Natural killer cell treated with Interleukin-12 subunit alpha and Interleukin-12 subunit beta and Interleukin-15 and Interleukin-18, amount 100 ng/mL, for 72 hours (primary cell): Measurements from ENCODE around the gene TMEM88. TPM values are rescaled to one million over a fixed set of nuclear protein-coding genes. Genes with fewer than 3 reads are reported as not detected.
A peak's percentile ranks its signal among the peaks of the same experiment; 100 is the strongest.
"Not testable (repeated sequence)": the region's sequence is repeated elsewhere in the genome, so short reads cannot be mapped to it uniquely, and the experiment has no call there.

ENCODE experiments used
- ATAC-seq, 2 donors: fragments of 150-1000 bp; cut with Tn5 transposase in 1 of 2; sonication (Bioruptor Pico), chemical (Tn5 transposase) in 1 of 2; 2 replicates each; pipeline ENCODE4 v1.10.0; 2021
- DNase-seq: peaks from one replicate; pipeline ENCODE4 v3.0.0; 2022; ENCODE audit warnings: low spot score
- H3K27ac Mint-ChIP-seq, 2 donors: 1 replicate in 1 of 2; 2 replicates in 1 of 2; pipeline ENCODE4 v1.8.0; 2022; ENCODE audit warnings: mixed read lengths in 2 of 2, mild to moderate bottlenecking in 1 of 2, moderate library complexity in 1 of 2
- H3K27me3 Mint-ChIP-seq, 2 donors: 1 replicate in 1 of 2; 2 replicates in 1 of 2; pipeline ENCODE4 v1.8.0; 2022; ENCODE audit warnings: mixed read lengths in 2 of 2
- H3K36me3 Mint-ChIP-seq: one replicate; pipeline ENCODE4 v1.8.0; 2022; ENCODE audit warnings: mixed read lengths
- H3K4me1 Mint-ChIP-seq, 2 donors: 1 replicate in 1 of 2; 2 replicates in 1 of 2; pipeline ENCODE4 v1.8.0; 2022; ENCODE audit warnings: low read depth in 2 of 2, mixed read lengths in 2 of 2, mild to moderate bottlenecking in 1 of 2
- H3K4me3 Mint-ChIP-seq: one replicate; pipeline ENCODE4 v1.8.0; 2022; ENCODE audit warnings: mixed read lengths
- H3K9me3 Mint-ChIP-seq: 2 replicates; pipeline ENCODE4 v1.8.0; 2022; ENCODE audit warnings: mixed read lengths
- total RNA-seq, 2 donors: library from RNA; stranded (reverse); gene quantifications; one replicate each; pipeline ENCODE4 v1.2.3, GENCODE V29; 2022

TMEM88 gene
- 1 to 10 TPM; 2.4 to 2.7 TPM for total RNA-seq

DNA sequence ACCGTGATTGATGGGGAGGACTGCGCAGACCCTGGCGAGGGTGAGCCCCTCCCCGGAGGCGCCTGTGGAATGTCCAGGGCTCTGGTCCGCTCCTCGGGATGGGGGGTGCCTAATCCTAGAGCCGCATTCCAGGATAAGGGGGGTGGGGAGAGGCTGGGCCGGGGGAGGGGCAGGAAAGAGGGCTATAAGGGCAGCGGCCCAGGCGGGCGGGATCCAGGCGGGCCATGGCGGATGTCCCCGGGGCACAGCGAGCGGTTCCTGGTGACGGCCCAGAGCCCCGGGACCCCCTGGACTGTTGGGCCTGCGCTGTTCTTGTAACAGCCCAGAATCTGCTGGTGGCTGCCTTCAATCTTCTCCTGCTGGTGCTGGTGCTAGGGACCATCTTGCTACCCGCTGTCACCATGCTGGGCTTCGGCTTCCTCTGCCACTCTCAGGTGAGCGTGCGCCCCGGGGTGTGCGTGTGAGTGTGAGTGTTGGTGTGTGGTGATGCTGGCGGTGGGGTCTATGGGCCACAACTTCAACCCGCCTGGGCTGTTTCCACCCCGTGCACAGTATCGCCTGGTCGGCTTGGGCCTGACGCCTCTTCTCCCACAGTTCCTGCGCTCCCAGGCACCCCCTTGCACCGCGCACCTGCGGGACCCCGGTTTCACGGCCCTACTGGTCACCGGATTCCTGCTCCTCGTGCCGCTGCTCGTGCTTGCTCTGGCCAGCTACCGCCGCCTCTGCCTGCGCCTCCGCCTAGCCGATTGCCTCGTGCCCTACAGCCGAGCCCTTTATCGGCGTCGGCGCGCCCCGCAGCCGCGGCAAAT, at the start of gene TMEM88:
Gene TMEM88, plus strand, starts transcription at position 216 of the 809 bp plus-strand sequence. Its CDS starts 9 bp downstream, at position 225.
- peaks cover 13 to 35% of the 10 kb centered on the region in 2 donors for H3K4me1 Mint-ChIP-seq
- H3K27me3 Mint-ChIP-seq = no peaks in the 10 kb centered on the region
- no peak for DNase-seq
- H3K27ac Mint-ChIP-seq = no peak within 1 kb of the TSS
- peak within 1 kb of the TSS; percentile 4 for H3K4me3 Mint-ChIP-seq
- H3K9me3 Mint-ChIP-seq = no peaks in the 10 kb centered on the region
- no peak for ATAC-seq
- peaks cover 6% of the 10 kb centered on the region for H3K36me3 Mint-ChIP-seq

GRCh38 chr17:7806587-7806986, 48.3 kb upstream of the TMEM88 start:
- no peak overlapping the region for H3K4me3 Mint-ChIP-seq
- DNase-seq (no peak), ATAC-seq (no peak)
- H3K4me1 Mint-ChIP-seq = peaks cover 0 to 4% of the 10 kb centered on the region in 2 donors
- no peaks in the 10 kb centered on the region for H3K36me3 Mint-ChIP-seq
- peaks cover 8 to 19% of the 10 kb centered on the region in 2 donors for H3K27me3 Mint-ChIP-seq
- H3K27ac Mint-ChIP-seq = no peak overlapping the region
- no peaks in the 10 kb centered on the region for H3K9me3 Mint-ChIP-seq

DNA sequence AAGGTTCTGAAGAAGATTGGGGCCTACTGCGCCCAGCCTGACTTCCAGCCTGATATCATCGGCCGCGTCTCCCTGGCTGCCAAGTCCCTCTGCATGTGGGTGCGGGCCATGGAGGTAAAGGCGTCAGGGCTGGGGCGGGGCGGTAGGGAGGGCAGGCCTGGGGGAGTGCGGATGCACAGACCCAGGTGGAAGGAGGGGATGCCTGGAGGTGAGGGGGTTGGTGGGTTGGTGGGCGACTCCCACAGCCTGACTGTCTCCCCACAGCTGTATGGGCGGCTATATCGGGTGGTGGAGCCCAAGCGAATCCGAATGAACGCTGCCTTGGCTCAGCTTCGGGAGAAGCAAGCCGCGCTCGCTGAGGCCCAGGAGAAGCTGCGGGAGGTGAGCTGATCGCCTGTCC, 47.7 kb upstream of the TMEM88 start:
- peaks cover 8 to 19% of the 10 kb centered on the region in 2 donors for H3K27me3 Mint-ChIP-seq
- peak in 1 of 2 donors; percentile 44 for ATAC-seq
- peaks cover 0 to 4% of the 10 kb centered on the region in 2 donors for H3K4me1 Mint-ChIP-seq
- DNase-seq = no peak
- H3K27ac Mint-ChIP-seq = no peak overlapping the region
- H3K36me3 Mint-ChIP-seq = no peaks in the 10 kb centered on the region
- no peak overlapping the region for H3K4me3 Mint-ChIP-seq
- H3K9me3 Mint-ChIP-seq = no peaks in the 10 kb centered on the region

GRCh38 chr17:7809086-7809790, 45.6 kb upstream of the TMEM88 start:
- Mint-ChIP-seq H3K27ac (no peak overlapping the region), H3K9me3 (no peaks in the 10 kb centered on the region), H3K36me3 (no peaks in the 10 kb centered on the region), H3K27me3 (peaks cover 8 to 13% of the 10 kb centered on the region in 2 donors), H3K4me3 (no peak overlapping the region), H3K4me1 (no peaks in the 10 kb centered on the region)
- no peak for DNase-seq
- ATAC-seq = no peak

- not testable (repeated sequence) for ATAC-seq, DNase-seq
Observed at GRCh38 chr17:7809791-7810343, 45.0 kb upstream of the TMEM88 start.

DNA sequence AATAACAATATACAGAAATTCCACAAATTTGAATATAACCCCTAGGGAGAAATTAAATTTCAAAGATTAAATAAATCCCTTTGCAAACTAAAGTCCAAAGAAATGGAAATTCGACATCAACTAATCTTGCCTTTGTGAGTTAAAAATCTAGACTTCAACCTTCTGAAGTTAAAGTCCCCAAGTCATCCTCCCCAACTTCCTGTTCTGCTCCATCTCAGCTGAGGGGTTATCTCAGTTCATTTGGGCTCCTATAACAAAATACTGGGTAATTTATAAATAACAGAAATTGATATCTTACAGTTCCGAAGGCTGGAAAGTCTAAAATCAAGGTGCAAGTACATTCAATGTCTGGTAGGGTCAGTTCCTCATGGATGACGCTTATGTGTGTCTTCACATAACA, 43.6 kb upstream of the TMEM88 start:
- H3K27me3 Mint-ChIP-seq = peaks cover 8 to 9% of the 10 kb centered on the region in 2 donors
- H3K9me3 Mint-ChIP-seq = no peaks in the 10 kb centered on the region
- H3K36me3 Mint-ChIP-seq = no peaks in the 10 kb centered on the region
- no peak overlapping the region for H3K4me3 Mint-ChIP-seq
- DNase-seq = no peak
- no peak overlapping the region for H3K27ac Mint-ChIP-seq
- ATAC-seq = no peak
- H3K4me1 Mint-ChIP-seq = no peaks in the 10 kb centered on the region

More at GRCh38 chr17:7809791-7810343, 45.0 kb upstream of the TMEM88 start:
- not testable (repeated sequence) for H3K4me3 Mint-ChIP-seq, H3K27ac Mint-ChIP-seq, H3K4me1 Mint-ChIP-seq, H3K9me3 Mint-ChIP-seq, H3K36me3 Mint-ChIP-seq
- peaks cover 8 to 13% of the 10 kb centered on the region in 2 donors for H3K27me3 Mint-ChIP-seq

DNA sequence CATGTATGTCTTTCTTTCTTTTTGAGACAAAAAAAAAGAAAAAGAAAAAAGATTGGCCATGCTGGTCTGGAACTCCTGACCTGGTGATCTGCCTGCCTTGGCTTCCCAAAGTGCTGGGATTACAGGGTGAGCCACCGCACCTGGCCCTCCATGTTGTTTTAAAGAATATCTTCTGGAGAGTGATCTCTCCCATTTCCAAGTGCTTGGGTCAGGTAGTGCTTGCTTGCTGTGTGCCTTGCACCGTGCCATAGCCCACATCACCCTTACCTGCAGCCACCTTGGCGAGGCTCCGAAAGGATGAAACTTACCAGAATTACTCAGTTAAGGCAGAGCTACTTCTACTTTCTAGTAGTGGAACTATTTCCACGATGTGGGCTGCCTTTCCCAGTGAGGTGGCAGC, 39.9 kb upstream of the TMEM88 start:
- Mint-ChIP-seq H3K27ac (no peak overlapping the region), H3K36me3 (no peaks in the 10 kb centered on the region), H3K4me1 (no peaks in the 10 kb centered on the region), H3K9me3 (no peaks in the 10 kb centered on the region), H3K4me3 (no peak overlapping the region), H3K27me3 (no peaks in the 10 kb centered on the region)
- no peak for DNase-seq
- no peak for ATAC-seq

DNA sequence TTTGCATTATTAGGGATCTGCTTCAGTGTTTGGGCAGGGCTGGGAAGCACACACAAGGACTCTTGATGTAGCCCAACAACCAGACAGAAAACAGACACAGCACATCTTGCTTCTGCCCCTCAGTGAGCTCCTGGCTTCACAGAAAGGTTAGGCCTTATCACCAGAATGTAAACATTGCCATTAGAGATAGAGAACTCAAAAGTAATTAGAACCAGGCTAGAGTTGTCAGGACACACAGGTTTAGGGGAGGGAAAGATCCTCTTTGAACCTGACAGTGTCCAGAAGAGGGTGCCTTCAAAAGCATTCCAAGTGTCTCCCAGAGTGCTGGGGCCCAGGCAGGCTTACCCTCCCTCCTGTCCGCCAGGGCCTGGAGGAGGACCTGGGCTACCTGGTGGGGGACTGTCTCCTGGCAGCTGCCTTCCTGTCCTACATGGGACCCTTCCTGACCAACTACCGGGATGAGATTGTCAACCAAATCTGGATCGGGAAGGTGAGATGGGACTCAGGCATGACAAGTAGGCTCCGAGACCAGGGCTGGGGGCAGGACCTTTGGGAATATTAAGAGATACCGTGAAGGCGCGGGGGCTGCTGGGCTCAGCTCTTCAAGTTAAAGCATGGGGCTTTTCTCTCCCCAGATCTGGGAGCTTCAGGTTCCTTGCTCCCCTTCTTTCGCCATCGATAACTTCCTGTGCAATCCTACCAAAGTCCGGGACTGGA, 37.8 kb upstream of the TMEM88 start:
- ATAC-seq (peak in 1 of 2 donors; percentile 14), DNase-seq (no peak)
- Mint-ChIP-seq H3K36me3 (no peaks in the 10 kb centered on the region), H3K27me3 (no peaks in the 10 kb centered on the region), H3K4me1 (no peaks in the 10 kb centered on the region), H3K27ac (peak overlapping the region in 1 of 2 donors; percentile 3), H3K9me3 (no peaks in the 10 kb centered on the region), H3K4me3 (no peak overlapping the region)

- Mint-ChIP-seq H3K27me3 (no peaks in the 10 kb centered on the region), H3K36me3 (no peaks in the 10 kb centered on the region), H3K9me3 (no peaks in the 10 kb centered on the region), H3K27ac (no peak overlapping the region), H3K4me3 (no peak overlapping the region), H3K4me1 (no peaks in the 10 kb centered on the region)
- DNase-seq (no peak), ATAC-seq (no peak)
Observed at GRCh38 chr17:7817643-7817964, 37.3 kb upstream of the TMEM88 start.

- Mint-ChIP-seq H3K27me3 (no peaks in the 10 kb centered on the region), H3K4me1 (no peaks in the 10 kb centered on the region), H3K4me3 (no peak overlapping the region), H3K36me3 (no peaks in the 10 kb centered on the region), H3K9me3 (no peaks in the 10 kb centered on the region), H3K27ac (no peak overlapping the region)
- DNase-seq (no peak), ATAC-seq (no peak)
Observed at GRCh38 chr17:7818026-7818425, 36.8 kb upstream of the TMEM88 start.

- DNase-seq (no peak), ATAC-seq (peak in 1 of 2 donors; percentile 22)
- H3K27ac Mint-ChIP-seq = no peak overlapping the region
- H3K4me3 Mint-ChIP-seq = no peak overlapping the region
- H3K9me3 Mint-ChIP-seq = no peaks in the 10 kb centered on the region
- H3K27me3 Mint-ChIP-seq = peaks cover 0 to 1% of the 10 kb centered on the region in 2 donors
- peaks cover 0 to 2% of the 10 kb centered on the region in 2 donors for H3K4me1 Mint-ChIP-seq
- no peaks in the 10 kb centered on the region for H3K36me3 Mint-ChIP-seq
Observed at GRCh38 chr17:7818746-7819645, 35.9 kb upstream of the TMEM88 start.

GRCh38 chr17:7820231-7820630, 34.6 kb upstream of the TMEM88 start:
- no peak for ATAC-seq
- H3K4me1 Mint-ChIP-seq = peaks cover 0 to 5% of the 10 kb centered on the region in 2 donors
- DNase-seq = no peak
- H3K27ac Mint-ChIP-seq = no peak overlapping the region
- no peaks in the 10 kb centered on the region for H3K9me3 Mint-ChIP-seq
- H3K36me3 Mint-ChIP-seq = no peaks in the 10 kb centered on the region
- H3K4me3 Mint-ChIP-seq = no peak overlapping the region
- peaks cover 6 to 9% of the 10 kb centered on the region in 2 donors for H3K27me3 Mint-ChIP-seq

DNA sequence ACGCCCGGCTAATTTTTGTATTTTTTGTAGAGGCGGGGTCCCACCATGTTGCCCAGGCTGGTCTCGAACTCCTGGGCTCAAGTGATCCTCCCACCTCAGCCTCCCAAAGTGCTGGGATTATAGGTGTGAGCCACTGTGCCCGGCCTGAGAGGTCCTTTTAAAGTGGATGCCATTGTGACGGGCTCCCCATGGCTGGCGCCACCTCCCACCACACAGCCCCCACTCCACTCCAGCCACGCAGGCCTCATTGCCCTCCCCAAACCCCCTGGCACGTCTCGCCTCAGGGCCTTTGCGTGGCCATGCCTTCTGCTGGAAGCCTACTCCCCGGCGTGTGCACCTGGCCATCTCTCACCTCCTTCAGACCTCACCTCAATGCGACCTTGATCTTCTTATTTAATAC, 32.7 kb upstream of the TMEM88 start:
- no peak for ATAC-seq
- DNase-seq = no peak
- Mint-ChIP-seq H3K27me3 (peaks cover 13% of the 10 kb centered on the region in 2 donors), H3K9me3 (no peaks in the 10 kb centered on the region), H3K27ac (peak overlapping the region in 1 of 2 donors; percentile 44), H3K36me3 (no peaks in the 10 kb centered on the region), H3K4me3 (no peak overlapping the region), H3K4me1 (peaks cover 0 to 6% of the 10 kb centered on the region in 2 donors)
